ENCODE results near the gene TRMT1L. TPM values are rescaled to one million over a fixed set of nuclear protein-coding genes. Genes with fewer than 3 reads are reported as not detected.

TRMT1L gene
- total and polyA plus RNA-seq, 9 donors: 8.0 to 24.9 (median 15.8) TPM

DNA sequence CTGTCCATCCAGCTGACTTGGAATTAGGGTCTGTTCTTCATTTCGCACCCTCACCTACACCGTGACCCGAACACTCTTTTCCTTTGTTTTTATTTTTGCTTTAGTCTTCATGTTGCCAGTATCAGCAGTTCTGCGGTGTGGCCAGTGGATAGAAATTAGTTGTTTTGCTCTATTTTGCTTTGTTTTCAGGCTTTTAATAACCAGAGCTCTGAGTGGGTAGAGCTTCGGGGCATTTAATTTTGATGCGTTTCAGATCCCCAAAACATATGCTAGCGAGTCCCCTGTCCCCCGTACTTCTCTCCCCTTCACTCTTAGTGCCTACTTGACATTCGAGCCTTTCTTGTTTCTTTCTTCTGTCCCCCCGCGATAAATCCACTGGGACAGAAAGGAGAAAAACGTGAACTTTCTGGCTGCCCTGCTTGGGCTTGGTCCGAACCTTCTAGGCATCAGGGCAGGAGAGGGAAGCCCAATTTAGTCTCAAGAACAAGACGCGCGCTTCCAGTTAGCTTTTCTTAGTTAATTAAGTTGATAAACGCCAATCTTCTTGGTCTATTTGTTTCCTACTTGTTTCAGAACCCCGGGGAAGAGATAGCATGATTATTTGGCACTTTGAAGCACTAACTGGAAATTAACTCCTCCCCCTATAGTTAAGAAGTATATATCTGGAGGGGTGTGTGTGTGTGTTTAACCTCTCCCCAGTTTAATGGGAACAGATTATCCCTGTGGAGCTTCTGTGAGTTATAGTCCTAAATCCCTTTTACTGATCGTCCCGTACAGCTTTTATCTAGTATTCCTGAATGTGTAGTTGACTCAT, 1.1 kb upstream of the TRMT1L start:
- WGBS, 3 donors: 1% methylated on average over 20 of the region's 20 CpGs
- H3K9me3 ChIP-seq: no peaks in the 10 kb centered on the region
- peaks cover 2% of the 10 kb centered on the region for H3K4me1 ChIP-seq (ENCODE audit: insufficient read depth)
- intact Hi-C loops (cut with DNase I): loop anchor here in 2 of 4 donors (5.0 to 10.0 kb wide), 2 partner anchors 113 to 159 kb away; partner anchors contain the start of genes IVNS1ABP (in 1 of the 2) and RNF2 (in 1 of the 2)
- DNase-seq: no peak
- H3K27ac ChIP-seq: peak overlapping the region; percentile 79 to 100
- peak overlapping the region; percentile 87 for H3K4me3 ChIP-seq
- no peaks in the 10 kb centered on the region for H3K36me3 ChIP-seq
- H3K27me3 ChIP-seq: no peaks in the 10 kb centered on the region
- TF ChIP-seq EP300 (IDR thresholded peaks at IDR 0.05): no peak
- peak; percentile 9 for TF ChIP-seq POLR2A (IDR thresholded peaks at IDR 0.05)

DNA sequence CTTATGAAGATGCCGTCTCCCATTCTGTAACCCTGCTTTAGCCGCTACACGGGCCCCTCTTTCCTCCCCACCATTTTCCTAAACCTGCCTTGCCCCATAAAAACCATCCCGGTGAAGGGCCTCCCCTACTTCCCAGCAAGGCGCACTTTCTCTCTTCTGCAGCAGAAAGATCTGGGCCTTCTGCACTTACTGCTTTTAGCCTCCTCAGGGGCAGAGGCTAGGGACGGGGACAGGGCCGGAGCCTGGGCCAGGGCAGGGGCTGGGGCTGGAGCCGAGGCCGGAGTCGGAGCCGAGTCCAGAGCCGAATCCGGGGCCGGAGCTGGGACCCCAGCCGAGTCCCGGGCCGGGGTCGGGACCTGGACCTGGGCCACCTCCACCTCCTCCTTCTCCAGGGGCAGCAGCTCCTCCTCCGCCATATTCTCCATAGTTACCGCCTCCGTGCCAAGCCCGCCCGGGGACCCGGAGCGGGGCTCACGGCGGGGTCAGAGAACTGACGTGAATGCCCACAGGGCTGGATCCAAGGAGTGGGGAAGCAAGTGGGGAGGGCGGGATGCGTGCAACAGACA, 382 bp downstream of the TRMT1L start:
- intact Hi-C loops (cut with DNase I): loop anchor here in 2 of 4 donors (5.0 to 10.0 kb wide), 2 partner anchors 112 to 161 kb away; partner anchors contain the start of genes IVNS1ABP (in 1 of the 2) and RNF2 (in 1 of the 2)
- H3K27me3 ChIP-seq: no peaks in the 10 kb centered on the region
- no peak for DNase-seq
- H3K36me3 ChIP-seq: no peaks in the 10 kb centered on the region
- peak overlapping the region; percentile 87 for H3K4me3 ChIP-seq
- TF ChIP-seq POLR2A (IDR thresholded peaks at IDR 0.05) (no peak), EP300 (IDR thresholded peaks at IDR 0.05) (no peak)
- TF ChIP-seq, protein P1, sequence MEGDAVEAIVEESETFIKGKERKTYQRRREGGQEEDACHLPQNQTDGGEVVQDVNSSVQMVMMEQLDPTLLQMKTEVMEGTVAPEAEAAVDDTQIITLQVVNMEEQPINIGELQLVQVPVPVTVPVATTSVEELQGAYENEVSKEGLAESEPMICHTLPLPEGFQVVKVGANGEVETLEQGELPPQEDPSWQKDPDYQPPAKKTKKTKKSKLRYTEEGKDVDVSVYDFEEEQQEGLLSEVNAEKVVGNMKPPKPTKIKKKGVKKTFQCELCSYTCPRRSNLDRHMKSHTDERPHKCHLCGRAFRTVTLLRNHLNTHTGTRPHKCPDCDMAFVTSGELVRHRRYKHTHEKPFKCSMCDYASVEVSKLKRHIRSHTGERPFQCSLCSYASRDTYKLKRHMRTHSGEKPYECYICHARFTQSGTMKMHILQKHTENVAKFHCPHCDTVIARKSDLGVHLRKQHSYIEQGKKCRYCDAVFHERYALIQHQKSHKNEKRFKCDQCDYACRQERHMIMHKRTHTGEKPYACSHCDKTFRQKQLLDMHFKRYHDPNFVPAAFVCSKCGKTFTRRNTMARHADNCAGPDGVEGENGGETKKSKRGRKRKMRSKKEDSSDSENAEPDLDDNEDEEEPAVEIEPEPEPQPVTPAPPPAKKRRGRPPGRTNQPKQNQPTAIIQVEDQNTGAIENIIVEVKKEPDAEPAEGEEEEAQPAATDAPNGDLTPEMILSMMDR (IDR thresholded peaks at IDR 0.05): no peak
- H3K9me3 ChIP-seq: no peaks in the 10 kb centered on the region
- H3K27ac ChIP-seq: peak overlapping the region; percentile 99 to 100
- 1% methylated on average over 30 of the region's 30 CpGs for WGBS, 3 donors
- peaks cover 2% of the 10 kb centered on the region for H3K4me1 ChIP-seq (ENCODE audit: insufficient read depth)

GRCh38 chr1:185155600-185156287, 1.0 kb downstream of the TRMT1L start:
- peaks cover 2% of the 10 kb centered on the region for H3K4me1 ChIP-seq (ENCODE audit: insufficient read depth)
- no peaks in the 10 kb centered on the region for H3K9me3 ChIP-seq
- WGBS, 3 donors: 3 to 7% (median 4%) methylated on average over 11 of the region's 11 CpGs
- intact Hi-C loops (cut with DNase I): loop anchor here in 2 of 4 donors (5.0 to 10.0 kb wide), 2 partner anchors 111 to 162 kb away; partner anchors contain the start of genes IVNS1ABP (in 1 of the 2) and RNF2 (in 1 of the 2)
- H3K27ac ChIP-seq: peak overlapping the region; percentile 99 to 100
- H3K36me3 ChIP-seq: no peaks in the 10 kb centered on the region
- DNase-seq: no peak
- peak overlapping the region; percentile 87 for H3K4me3 ChIP-seq
- TF ChIP-seq EP300 (IDR thresholded peaks at IDR 0.05): no peak
- no peak for TF ChIP-seq POLR2A (IDR thresholded peaks at IDR 0.05)
- TF ChIP-seq, protein P1 (IDR thresholded peaks at IDR 0.05): no peak
- H3K27me3 ChIP-seq: no peaks in the 10 kb centered on the region

GRCh38 chr1:185154912-185155513, 1.7 kb downstream of the TRMT1L start:
- intact Hi-C loops (cut with DNase I): loop anchor here in 2 of 4 donors (5.0 to 10.0 kb wide), 2 partner anchors 110 to 162 kb away; partner anchors contain the start of genes IVNS1ABP (in 1 of the 2) and RNF2 (in 1 of the 2)
- H3K4me3 ChIP-seq: no peak overlapping the region
- TF ChIP-seq EP300 (IDR thresholded peaks at IDR 0.05) (no peak), POLR2A (IDR thresholded peaks at IDR 0.05) (no peak)
- TF ChIP-seq, protein P1 (IDR thresholded peaks at IDR 0.05): no peak
- 44 to 57% (median 49%) methylated on average over 2 of the region's 2 CpGs for WGBS, 3 donors
- H3K36me3 ChIP-seq: no peaks in the 10 kb centered on the region
- H3K27me3 ChIP-seq: no peaks in the 10 kb centered on the region
- DNase-seq: no peak
- peak overlapping the region in 1 of 2 donors; percentile 100 for H3K27ac ChIP-seq
- H3K4me1 ChIP-seq (ENCODE audit: insufficient read depth): peaks cover 2% of the 10 kb centered on the region
- no peaks in the 10 kb centered on the region for H3K9me3 ChIP-seq

Data from ovary (tissue), 9 donors.